HG02884 (cell line): ENCODE data around the gene ADGRB2.

Source experiments
- ATAC-seq: cut with Tn5 transposase; IDR thresholded peaks from one replicate; pipeline ENCODE4 v1.9.1; 2021; ENCODE audit warnings: mild to moderate bottlenecking, moderate library complexity; ENCODE audit not compliant: unreplicated experiment

ADGRB2 gene

GRCh38 chr1:31764312-31765040 is at the start of gene ADGRB2:
ADGRB2 (minus strand) TSS chr1:31764340; CDS start chr1:31757221, 7,119 bp downstream.
- no peak for ATAC-seq

GRCh38 chr1:31812158-31812829 is 48.2 kb upstream of the ADGRB2 start:
- no peak for ATAC-seq

GRCh38 chr1:31811605-31812004 is 47.5 kb upstream of the ADGRB2 start:
- no peak for ATAC-seq

GRCh38 chr1:31809698-31810097 is 45.6 kb upstream of the ADGRB2 start:
- no peak for ATAC-seq

GRCh38 chr1:31807273-31808048 is 43.3 kb upstream of the ADGRB2 start:
- no peak for ATAC-seq

GRCh38 chr1:31805318-31805717 is 41.2 kb upstream of the ADGRB2 start:
- no peak for ATAC-seq

- ATAC-seq = no peak
These were observed 40.0 kb upstream of the ADGRB2 start for GRCh38 chr1:31804098-31804497.

GRCh38 chr1:31803610-31804009 is 39.5 kb upstream of the ADGRB2 start:
- ATAC-seq = no peak

- no peak for ATAC-seq
These were observed 38.3 kb upstream of the ADGRB2 start for GRCh38 chr1:31802190-31803150.

GRCh38 chr1:31801458-31801857 is 37.3 kb upstream of the ADGRB2 start:
- ATAC-seq = no peak

- no peak for ATAC-seq
These were observed 36.5 kb upstream of the ADGRB2 start for GRCh38 chr1:31800674-31800967.

GRCh38 chr1:31799895-31800673 is 35.9 kb upstream of the ADGRB2 start:
- no peak for ATAC-seq

GRCh38 chr1:31799196-31799894 is 35.2 kb upstream of the ADGRB2 start:
- no peak for ATAC-seq

- no peak for ATAC-seq
These were observed 34.5 kb upstream of the ADGRB2 start for GRCh38 chr1:31798433-31799195.

- ATAC-seq = no peak
These were observed 33.9 kb upstream of the ADGRB2 start for GRCh38 chr1:31798086-31798432.

- no peak for ATAC-seq
These were observed 33.1 kb upstream of the ADGRB2 start for GRCh38 chr1:31797216-31797615.

- ATAC-seq = no peak
These were observed 32.6 kb upstream of the ADGRB2 start for GRCh38 chr1:31796707-31797106.

- ATAC-seq = no peak
These were observed 31.9 kb upstream of the ADGRB2 start for GRCh38 chr1:31795801-31796621.
